ENCODE data around the gene SIK2. TPM values are rescaled to one million over a fixed set of nuclear protein-coding genes. Genes with fewer than 3 reads are reported as not detected.

Gene SIK2
- total and polyA plus RNA-seq, 2 donors (not counting 3 experiments of a cell fraction or from before 2014, with no cell fraction given), result 14.6 to 17.1 TPM

- no peaks in the 10 kb centered on the region for H3K9me3 ChIP-seq (replicated peaks; ENCODE audit: control insufficient read depth, insufficient read depth, low read length)
- BruUV-seq (replicated peaks), result no TSS peak
- no peaks in the 10 kb centered on the region for H3K9me1 ChIP-seq (replicated peaks; ENCODE audit: control insufficient read depth, extremely low read depth, insufficient read depth, low read length)
- no peak overlapping the region for H3K9ac ChIP-seq (replicated peaks; ENCODE audit: extremely low read depth, insufficient read depth, low read length)
- no peak overlapping the region for H3K4me2 ChIP-seq (ENCODE audit: insufficient read depth, low read length)
- DNase-seq (ENCODE audit: low read depth, low spot score) (no peak), FAIRE-seq (no peak)
- H4K20me1 ChIP-seq (replicated peaks; ENCODE audit: control insufficient read depth, extremely low read depth, insufficient read depth, low read length), result no peaks in the 10 kb centered on the region
- H3K4me1 ChIP-seq (ENCODE audit: control insufficient read depth, extremely low read depth, insufficient read depth, low read length), result no peaks in the 10 kb centered on the region
- ChIA-PET CTCF (interaction anchor here (1.4 to 1.9 kb wide), 2 partner anchors 67 to 106 kb away, joined by 5 to 7 read pairs; no protein-coding TSS in a partner anchor), POLR2A (no interaction called here)
- intact Hi-C loops (cut with micrococcal nuclease) (no loop called here), dilution Hi-C loops (cut with MboI; ENCODE audit: extremely low pct_ligation_motif_present, low sequenced_read_pairs) (no loop called here)
- TF ChIP-seq POLR2AphosphoS5 (IDR thresholded peaks at IDR 0.05; ENCODE audit: insufficient read depth, low read depth, low read length), result no peak
- no peak for TF ChIP-seq GATA2 (IDR thresholded peaks at IDR 0.05; ENCODE audit: insufficient read depth, insufficient read length, low read depth, low read length)
- TF ChIP-seq POLR2A (IDR thresholded peaks at IDR 0.05; ENCODE audit: low read depth, low read length), result no peak
- TF ChIP-seq, protein P1, sequence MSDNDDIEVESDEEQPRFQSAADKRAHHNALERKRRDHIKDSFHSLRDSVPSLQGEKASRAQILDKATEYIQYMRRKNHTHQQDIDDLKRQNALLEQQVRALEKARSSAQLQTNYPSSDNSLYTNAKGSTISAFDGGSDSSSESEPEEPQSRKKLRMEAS (IDR thresholded peaks at IDR 0.05; ENCODE audit: insufficient read depth, insufficient read length), result no peak
- no peak for TF ChIP-seq EZH2 (IDR thresholded peaks at IDR 0.05; ENCODE audit: borderline replicate concordance, low read depth, low read length, severe bottlenecking)
- no peak for TF ChIP-seq MYC (IDR thresholded peaks at IDR 0.05; ENCODE audit: low read depth, low read length)
- TF ChIP-seq FOS (IDR thresholded peaks at IDR 0.05; ENCODE audit: borderline replicate concordance, insufficient read depth, low read length), result no peak
- TF ChIP-seq JUN (IDR thresholded peaks at IDR 0.05; ENCODE audit: borderline replicate concordance, insufficient read depth, insufficient read length, low read depth), result no peak
- TF ChIP-seq CTCF (IDR thresholded peaks at IDR 0.05; ENCODE audit: extremely low read depth in 1 of 2, insufficient read depth in 1 of 2, low read depth in 1 of 2, low read length in 2 of 2), result no peak
- H3K27ac ChIP-seq (ENCODE audit: insufficient read depth, low read depth, low read length), result no peak overlapping the region
- H3K4me3 ChIP-seq (replicated peaks in 1 of 3; ENCODE audit: insufficient read depth in 1 of 3, low read depth in 1 of 3, low read length in 3 of 3), result no peak overlapping the region
- H3K79me2 ChIP-seq (ENCODE audit: control insufficient read depth, insufficient read depth, low read length), result no peaks in the 10 kb centered on the region
- no peaks in the 10 kb centered on the region for H3K27me3 ChIP-seq (ENCODE audit: control insufficient read depth in 2 of 2, insufficient read depth in 2 of 2, low read length in 2 of 2)
- H2AFZ ChIP-seq (ENCODE audit: low read depth, low read length), result no peak overlapping the region
- peaks cover 0 to 9% of the 10 kb centered on the region in 2 experiments for H3K36me3 ChIP-seq (ENCODE audit: control insufficient read depth in 2 of 2, extremely low read depth in 1 of 2, insufficient read depth in 2 of 2, low read length in 2 of 2)
Measured at GRCh38 chr11:111671383-111671782, 69.1 kb downstream of the SIK2 start.
